ENCODE measurements around the gene DTX4. TPM values are rescaled to one million over a fixed set of nuclear protein-coding genes. Genes with fewer than 3 reads are reported as not detected.
A peak's percentile ranks its signal among the peaks of the same experiment; 100 is the strongest.
"Not testable (repeated sequence)": the region's sequence is repeated elsewhere in the genome, so short reads cannot be mapped to it uniquely, and the experiment has no call there.

DTX4 gene
- total RNA-seq = 24.2 TPM in 2 replicates

DNA sequence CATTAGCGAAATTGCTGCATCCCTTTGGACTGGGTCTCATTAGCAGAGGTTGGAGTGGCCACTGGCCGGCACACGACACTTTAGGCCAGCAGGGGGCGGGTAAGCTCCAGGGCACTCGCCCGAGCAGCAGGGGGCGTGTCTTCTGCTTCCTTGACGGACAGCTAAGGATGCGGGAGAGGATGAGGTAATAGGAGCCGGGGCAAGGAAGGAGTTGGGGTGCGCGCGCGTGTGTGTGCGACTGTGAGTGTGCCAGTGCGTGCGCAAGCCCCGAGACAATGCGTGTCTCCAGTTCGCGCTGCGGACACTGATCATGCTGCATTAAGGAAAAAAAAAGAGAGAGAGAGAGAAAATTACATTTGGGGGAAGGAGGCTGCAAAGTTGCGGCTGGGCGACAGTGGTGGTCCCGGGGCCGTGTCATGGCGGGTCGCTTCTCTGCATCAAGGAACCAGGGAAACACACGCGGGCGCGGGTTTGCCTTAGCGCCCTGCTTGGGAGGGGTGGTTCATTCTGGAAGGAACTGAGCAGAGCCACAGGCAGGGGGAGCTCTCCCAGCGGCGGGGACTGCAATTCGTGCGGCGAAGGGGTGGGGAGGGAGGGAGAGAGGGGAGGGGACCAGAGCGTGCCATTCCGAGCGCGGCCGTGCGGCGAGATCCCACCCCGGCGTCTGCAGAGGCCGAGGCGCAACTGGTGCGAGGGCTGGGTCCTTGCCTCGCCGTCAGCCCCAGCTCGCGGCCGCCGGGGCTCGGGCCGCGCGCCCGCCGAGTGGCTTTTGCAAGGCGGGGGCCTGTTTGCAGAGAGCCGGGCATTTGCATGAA lies at the start of gene DTX4:
Gene DTX4, plus strand, starts transcription at position 625 of the 815 bp plus-strand sequence. CDS start 464 bp downstream, outside the sequence.
- ATAC-seq (ENCODE audit: low read depth) = peak; percentile 78

DNA sequence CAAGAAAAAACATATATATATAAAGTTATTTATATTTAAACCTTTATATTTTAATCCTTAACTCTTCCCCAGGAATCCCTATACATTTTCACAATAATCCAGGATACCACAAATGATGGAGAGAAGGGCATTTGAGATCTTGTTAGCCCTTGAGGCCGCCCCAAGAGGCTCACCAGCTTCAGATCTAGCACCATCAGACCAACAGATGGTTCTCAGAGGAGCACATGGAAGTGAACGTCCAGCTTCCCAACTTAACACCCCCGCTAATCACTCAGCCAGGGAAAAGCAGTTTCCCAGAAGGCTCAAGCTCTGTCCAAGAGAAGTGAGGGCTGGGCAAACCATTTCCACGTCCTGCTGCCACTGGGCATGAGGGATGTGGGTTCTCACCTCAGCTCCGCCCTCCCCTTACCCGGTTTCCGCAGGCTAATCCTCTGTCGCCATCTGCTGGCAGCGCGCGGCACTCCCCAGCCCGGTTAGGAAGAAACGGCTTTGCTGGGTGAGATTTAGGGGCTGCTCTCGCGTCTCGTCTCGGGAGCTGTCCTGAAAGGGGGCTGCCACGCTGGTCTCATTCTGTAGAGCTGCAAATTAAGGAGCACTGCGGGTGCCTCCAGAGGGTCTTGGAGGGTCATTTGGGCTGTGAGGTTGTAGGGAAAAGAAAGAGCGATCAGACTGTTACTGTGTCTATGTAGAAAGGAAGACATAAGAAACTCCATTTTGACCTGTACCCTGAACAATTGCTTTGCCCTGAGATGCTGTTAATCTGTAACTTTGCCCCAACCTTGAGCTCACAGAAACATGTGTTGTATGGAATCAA lies 36.1 kb upstream of the DTX4 start:
- Mint-ChIP-seq H3K9me3 (peaks cover 12% of the 10 kb centered on the region), H3K36me3 (ENCODE audit: low read depth) (peaks cover 70% of the 10 kb centered on the region), H3K4me3 (peak overlapping the region; percentile 69), H3K27me3 (no peaks in the 10 kb centered on the region), H3K27ac (peak overlapping the region; percentile 88), H3K4me1 (peaks cover 25% of the 10 kb centered on the region)
- DNase-seq (peak; percentile 85), ATAC-seq (ENCODE audit: low read depth) (peak; percentile 98)
- intact Hi-C loops (cut with micrococcal nuclease) = loop anchor here (1.0 to 2.0 kb wide), 10 partner anchors 29 to 568 kb away; partner anchors contain the start of gene FAM111B
- POLR2A ChIA-PET = interaction anchor here (0.6 to 2.0 kb wide), 14 partner anchors 8 to 563 kb away, joined by 3 to 17 read pairs (median 6); partner anchors contain the start of gene FAM111B
- TF ChIP-seq, protein P1, sequence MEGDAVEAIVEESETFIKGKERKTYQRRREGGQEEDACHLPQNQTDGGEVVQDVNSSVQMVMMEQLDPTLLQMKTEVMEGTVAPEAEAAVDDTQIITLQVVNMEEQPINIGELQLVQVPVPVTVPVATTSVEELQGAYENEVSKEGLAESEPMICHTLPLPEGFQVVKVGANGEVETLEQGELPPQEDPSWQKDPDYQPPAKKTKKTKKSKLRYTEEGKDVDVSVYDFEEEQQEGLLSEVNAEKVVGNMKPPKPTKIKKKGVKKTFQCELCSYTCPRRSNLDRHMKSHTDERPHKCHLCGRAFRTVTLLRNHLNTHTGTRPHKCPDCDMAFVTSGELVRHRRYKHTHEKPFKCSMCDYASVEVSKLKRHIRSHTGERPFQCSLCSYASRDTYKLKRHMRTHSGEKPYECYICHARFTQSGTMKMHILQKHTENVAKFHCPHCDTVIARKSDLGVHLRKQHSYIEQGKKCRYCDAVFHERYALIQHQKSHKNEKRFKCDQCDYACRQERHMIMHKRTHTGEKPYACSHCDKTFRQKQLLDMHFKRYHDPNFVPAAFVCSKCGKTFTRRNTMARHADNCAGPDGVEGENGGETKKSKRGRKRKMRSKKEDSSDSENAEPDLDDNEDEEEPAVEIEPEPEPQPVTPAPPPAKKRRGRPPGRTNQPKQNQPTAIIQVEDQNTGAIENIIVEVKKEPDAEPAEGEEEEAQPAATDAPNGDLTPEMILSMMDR (IDR thresholded peaks at IDR 0.05) = peak; percentile 91
- CTCF ChIA-PET = interaction anchor here (0.6 to 3.9 kb wide), 48 partner anchors 9 to 568 kb away, joined by 3 to 50 read pairs (median 6); partner anchors contain the start of gene FAM111B

More for the DNA sequence above, at the start of gene DTX4:
- intact Hi-C loops (cut with micrococcal nuclease) = loop anchor here (1.0 to 10.0 kb wide), 10 partner anchors 15 to 509 kb away; partner anchors contain the start of gene MPEG1
- Mint-ChIP-seq H3K9me3 (no peaks in the 10 kb centered on the region), H3K27me3 (no peaks in the 10 kb centered on the region), H3K4me3 (peak within 1 kb of the TSS; percentile 96), H3K27ac (peak within 1 kb of the TSS; percentile 90), H3K36me3 (ENCODE audit: low read depth) (peaks cover 13% of the 10 kb centered on the region), H3K4me1 (peaks cover 34% of the 10 kb centered on the region)
- ChIA-PET CTCF (interaction anchor here (0.6 to 9.0 kb wide), 35 partner anchors 13 to 366 kb away, joined by 3 to 102 read pairs (median 5); partner anchors contain the start of genes FAM111A, MPEG1 and OR5A2), POLR2A (interaction anchor here (0.6 to 6.4 kb wide), 28 partner anchors 9 to 555 kb away, joined by 3 to 70 read pairs (median 4); partner anchors contain the start of gene MPEG1)
- TF ChIP-seq, protein P1 (IDR thresholded peaks at IDR 0.05) = no peak
- DNase-seq = peak; percentile 82

DNA sequence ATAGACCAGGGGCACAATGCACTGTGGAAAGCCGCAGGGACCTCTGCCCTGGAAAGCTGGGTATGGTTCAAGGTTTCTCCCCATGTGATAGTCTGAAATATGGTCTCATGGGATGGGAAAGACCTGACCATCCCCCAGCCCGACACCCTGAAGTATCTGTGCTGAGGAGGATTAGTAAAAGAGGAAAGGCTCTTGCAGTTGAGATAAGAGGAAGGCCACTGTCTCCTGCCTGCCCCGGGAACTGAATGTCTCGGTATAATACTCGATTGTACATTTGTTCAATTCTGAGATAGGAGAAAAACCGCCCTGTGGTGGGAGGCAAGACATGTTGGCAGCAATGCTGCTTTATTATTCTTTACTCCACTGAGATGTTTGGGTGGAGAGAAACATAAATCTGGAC lies 35.4 kb upstream of the DTX4 start:
- H3K9me3 Mint-ChIP-seq; DNase-seq; H3K4me3 Mint-ChIP-seq; ATAC-seq (ENCODE audit: low read depth); H3K27me3 Mint-ChIP-seq: not testable (repeated sequence)
- POLR2A ChIA-PET = interaction anchor here (0.6 to 2.0 kb wide), 5 partner anchors 22 to 563 kb away, joined by 3 to 7 read pairs (median 4); no protein-coding TSS in a partner anchor
- H3K4me1 Mint-ChIP-seq = peaks cover 32% of the 10 kb centered on the region
- peak overlapping the region; percentile 4 for H3K27ac Mint-ChIP-seq
- CTCF ChIA-PET = interaction anchor here (1.1 to 3.9 kb wide), 37 partner anchors 8 to 569 kb away, joined by 3 to 50 read pairs (median 10); partner anchors contain the start of gene FAM111B
- intact Hi-C loops (cut with micrococcal nuclease) = loop anchor here (1.0 to 2.0 kb wide), 10 partner anchors 29 to 568 kb away; partner anchors contain the start of gene FAM111B
- peaks cover 63% of the 10 kb centered on the region for H3K36me3 Mint-ChIP-seq (ENCODE audit: low read depth)

DNA sequence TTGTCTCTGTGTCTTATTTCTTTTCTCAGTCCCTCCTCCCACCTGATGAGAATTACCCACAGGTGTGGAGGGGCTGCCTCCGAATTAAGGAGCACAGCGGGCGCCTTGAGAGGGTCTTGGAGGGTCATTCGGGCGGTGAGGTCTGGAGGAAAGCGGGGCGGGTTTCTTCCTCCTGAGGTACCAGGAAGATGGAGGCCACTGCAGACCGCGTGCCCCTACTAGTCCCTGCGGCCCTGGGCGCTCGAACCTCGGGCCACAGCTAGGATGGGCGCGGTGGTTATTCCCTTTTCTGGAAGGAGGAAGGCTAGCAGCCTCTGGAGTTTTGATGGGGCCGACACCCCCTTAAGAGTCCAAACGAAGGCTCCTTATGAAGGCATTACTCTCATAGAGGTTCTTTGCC lies 34.7 kb upstream of the DTX4 start:
- peak overlapping the region; percentile 6 for H3K27ac Mint-ChIP-seq
- TF ChIP-seq, protein P1 (IDR thresholded peaks at IDR 0.05) = no peak
- CTCF ChIA-PET = interaction anchor here (1.0 to 1.3 kb wide), 2 partner anchors 79 to 179 kb away, joined by 3 to 4 read pairs; no protein-coding TSS in a partner anchor

DNA sequence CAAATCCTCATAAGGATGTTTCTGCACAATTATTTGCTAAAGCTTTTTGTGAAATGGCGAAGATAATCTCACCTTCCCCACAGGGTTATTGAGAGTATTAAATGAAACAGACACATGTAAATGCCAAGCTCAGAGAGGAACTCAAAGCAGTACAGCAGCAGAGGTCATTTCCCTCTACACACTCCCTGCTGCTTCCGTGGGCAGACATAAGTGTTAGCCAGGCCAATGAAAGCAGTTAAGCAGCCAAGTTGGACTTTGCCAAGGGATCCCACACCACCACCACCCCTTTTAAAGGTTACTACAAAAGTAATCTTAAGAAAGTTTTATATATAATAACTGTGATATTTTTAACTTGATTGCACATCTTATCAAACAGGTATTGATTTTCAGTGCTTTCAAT lies 33.3 kb upstream of the DTX4 start:
- H3K9me3 Mint-ChIP-seq = no peaks in the 10 kb centered on the region
- CTCF ChIA-PET = interaction anchor here (1.3 to 5.4 kb wide), 2 partner anchors 19 to 180 kb away, joined by 4 to 97 read pairs; no protein-coding TSS in a partner anchor
- POLR2A ChIA-PET = interaction anchor here (0.6 kb wide), 1 partner anchor 87 kb away, joined by 3 read pairs; no protein-coding TSS in a partner anchor
- ATAC-seq (ENCODE audit: low read depth) (no peak), DNase-seq (no peak)
- no peak overlapping the region for H3K4me3 Mint-ChIP-seq
- no peak overlapping the region for H3K27ac Mint-ChIP-seq
- peaks cover 53% of the 10 kb centered on the region for H3K36me3 Mint-ChIP-seq (ENCODE audit: low read depth)
- TF ChIP-seq, protein P1 (IDR thresholded peaks at IDR 0.05) = no peak
- no peaks in the 10 kb centered on the region for H3K27me3 Mint-ChIP-seq
- H3K4me1 Mint-ChIP-seq = peaks cover 50% of the 10 kb centered on the region
- intact Hi-C loops (cut with micrococcal nuclease) = no loop called here

More for the DNA sequence above, 34.7 kb upstream of the DTX4 start:
- Mint-ChIP-seq H3K9me3 (peaks cover 7% of the 10 kb centered on the region), H3K4me1 (peaks cover 38% of the 10 kb centered on the region), H3K4me3 (no peak overlapping the region), H3K36me3 (ENCODE audit: low read depth) (peaks cover 58% of the 10 kb centered on the region), H3K27me3 (no peaks in the 10 kb centered on the region)
- POLR2A ChIA-PET = interaction anchor here (1.0 kb wide), 1 partner anchor 76 kb away, joined by 3 read pairs; no protein-coding TSS in a partner anchor
- ATAC-seq (ENCODE audit: low read depth) = no peak
- no peak for DNase-seq
- intact Hi-C loops (cut with micrococcal nuclease) = loop anchor here (2.0 kb wide), 1 partner anchor 286 kb away; no protein-coding TSS in a partner anchor
